NCI-H128 (cell line): ENCODE measurements around the gene MPV17L2.
A peak's percentile ranks its signal among the peaks of the same experiment; 100 is the strongest.
"Not testable (repeated sequence)": the region's sequence is repeated elsewhere in the genome, so short reads cannot be mapped to it uniquely, and the experiment has no call there.

Experiments used
- DNase-seq: peaks from one replicate; lab custom pipeline; 2025; ENCODE audit not compliant: unreplicated experiment; lab: John Stamatoyannopoulos, UW

Gene MPV17L2

DNA sequence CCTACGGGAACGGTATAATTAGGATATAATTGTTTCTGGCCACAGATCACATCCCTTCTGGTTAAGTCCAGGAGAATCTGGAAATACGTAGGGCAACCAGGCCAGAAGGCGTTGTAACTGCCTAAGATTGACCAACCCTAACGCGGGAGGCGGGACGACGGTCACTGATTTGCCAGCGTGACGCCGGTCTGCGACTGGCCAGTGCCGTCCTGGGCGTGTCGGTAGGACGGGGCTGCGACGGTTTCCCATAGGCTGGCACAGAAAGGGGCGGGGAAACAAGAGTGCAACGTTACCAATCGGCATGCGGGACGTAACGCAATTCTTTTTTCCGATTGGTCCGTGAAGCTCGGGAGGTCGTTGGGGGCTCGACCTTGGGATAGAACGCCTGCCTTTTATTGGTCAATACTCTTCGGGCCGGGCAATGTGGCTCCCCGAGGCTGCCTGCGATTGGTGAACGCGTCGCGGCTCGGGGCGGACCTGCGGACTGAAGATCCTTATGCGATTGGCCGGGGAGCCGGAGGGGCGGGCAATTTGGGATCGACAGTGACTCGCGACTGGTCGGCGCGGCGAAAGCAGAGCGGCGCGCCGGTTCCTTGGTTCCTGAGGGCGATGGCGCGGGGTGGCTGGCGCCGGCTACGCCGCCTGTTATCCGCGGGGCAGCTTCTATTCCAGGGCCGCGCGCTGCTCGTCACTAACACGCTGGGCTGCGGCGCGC, at the start of gene MPV17L2:
TSS of gene MPV17L2 (plus strand) at position 546 of the 715 bp plus-strand sequence. CDS start at position 610, 64 bp downstream.
- peak; percentile 99 for DNase-seq

DNA sequence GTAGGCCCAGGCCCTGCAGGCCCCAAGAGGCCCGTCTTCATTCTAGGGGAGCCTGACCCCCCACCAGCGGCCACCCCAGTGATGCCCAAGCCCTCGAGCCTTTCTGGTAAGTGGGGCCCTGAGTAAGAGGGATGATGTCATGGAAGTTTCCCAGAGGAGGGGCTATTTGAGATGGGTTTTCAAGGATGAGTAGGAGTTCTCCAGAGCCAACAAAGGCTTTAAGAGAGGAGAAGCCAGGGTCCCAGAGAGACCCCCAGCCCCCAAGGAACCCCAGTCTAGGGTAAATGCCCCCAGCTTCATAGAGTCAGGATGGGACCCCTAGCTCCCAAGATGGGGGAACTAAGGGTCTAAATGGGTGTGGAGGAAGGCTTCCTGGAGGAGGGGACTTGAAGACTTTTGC, 49.1 kb upstream of the MPV17L2 start:
- no peak for DNase-seq

DNA sequence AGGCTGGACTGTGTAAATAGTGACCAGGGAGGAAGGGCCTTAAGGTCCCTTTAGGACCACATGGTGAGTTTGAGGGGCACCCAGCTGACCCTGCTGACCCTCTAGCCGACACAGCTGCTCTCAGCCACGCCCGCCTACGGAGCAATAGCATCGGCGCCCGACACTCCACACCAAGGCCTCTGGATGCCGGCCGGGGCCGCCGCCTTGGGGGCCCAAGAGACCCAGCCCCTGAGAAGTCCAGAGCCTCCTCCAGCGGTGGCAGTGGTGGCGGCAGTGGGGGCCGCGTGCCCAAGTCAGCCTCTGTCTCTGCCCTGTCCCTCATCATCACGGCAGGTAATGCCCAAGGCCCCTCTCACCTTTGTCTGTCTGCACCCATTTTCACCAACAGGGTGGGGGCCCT, 48.7 kb upstream of the MPV17L2 start:
- no peak for DNase-seq

DNA sequence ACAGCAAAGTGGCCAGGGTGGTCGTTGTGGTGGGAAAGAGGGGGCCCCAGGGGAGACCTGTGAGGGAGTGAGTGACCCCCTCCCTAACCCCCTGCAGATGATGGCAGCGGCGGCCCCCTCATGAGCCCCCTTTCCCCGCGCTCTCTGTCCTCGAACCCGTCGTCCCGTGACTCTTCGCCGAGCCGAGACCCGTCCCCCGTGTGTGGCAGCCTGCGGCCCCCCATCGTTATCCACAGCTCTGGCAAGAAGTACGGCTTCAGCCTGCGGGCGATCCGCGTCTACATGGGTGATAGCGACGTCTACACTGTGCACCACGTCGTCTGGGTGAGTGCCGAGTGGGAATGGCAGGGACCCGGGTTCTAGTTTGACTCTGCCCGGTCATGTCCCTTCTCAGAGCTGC, 48.1 kb upstream of the MPV17L2 start:
- DNase-seq: no peak

DNA sequence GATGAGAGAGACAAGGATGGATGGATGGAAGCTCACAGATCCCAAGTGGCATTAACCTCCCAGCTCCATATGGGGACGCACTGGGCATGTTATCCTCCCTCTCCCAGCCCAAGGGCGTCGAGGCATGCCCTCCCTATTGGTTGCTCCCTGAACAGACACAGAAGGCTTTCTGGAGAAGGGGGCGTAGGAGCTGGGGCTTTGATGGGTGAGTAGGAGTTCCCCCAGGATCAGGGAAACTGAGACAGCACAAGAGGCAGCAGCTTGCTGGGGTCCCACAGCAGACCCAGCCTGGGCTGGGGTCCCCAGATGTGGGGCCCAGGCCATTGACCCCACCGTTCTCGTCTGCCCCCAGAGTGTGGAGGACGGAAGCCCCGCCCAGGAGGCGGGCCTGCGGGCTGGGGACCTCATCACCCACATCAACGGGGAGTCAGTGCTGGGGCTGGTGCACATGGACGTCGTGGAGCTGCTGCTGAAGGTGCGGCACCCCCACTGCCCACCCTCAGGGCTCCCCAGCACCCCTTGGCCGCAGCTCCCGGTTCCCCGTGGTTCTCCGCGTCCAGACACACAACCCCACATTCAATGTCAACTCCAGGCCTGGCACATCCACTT, 47.5 kb upstream of the MPV17L2 start:
- no peak for DNase-seq

DNA sequence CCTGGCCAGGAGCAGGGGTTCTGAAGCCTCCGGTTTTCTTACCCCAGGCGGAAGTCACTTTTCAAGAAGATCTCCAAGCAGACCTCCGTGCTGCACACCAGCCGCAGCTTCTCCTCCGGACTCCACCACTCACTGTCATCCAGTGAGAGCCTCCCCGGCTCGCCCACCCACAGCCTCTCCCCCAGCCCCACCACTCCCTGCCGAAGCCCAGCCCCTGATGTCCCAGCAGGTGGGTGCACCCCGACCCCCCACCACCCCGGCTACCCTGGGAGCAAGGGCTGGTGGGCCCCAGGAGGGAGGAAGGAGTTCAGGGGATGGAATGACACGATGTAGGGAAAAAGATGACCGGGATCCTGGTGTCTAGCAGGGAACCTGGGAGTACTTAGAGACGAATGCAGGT, 45.6 kb upstream of the MPV17L2 start:
- no peak for DNase-seq

DNA sequence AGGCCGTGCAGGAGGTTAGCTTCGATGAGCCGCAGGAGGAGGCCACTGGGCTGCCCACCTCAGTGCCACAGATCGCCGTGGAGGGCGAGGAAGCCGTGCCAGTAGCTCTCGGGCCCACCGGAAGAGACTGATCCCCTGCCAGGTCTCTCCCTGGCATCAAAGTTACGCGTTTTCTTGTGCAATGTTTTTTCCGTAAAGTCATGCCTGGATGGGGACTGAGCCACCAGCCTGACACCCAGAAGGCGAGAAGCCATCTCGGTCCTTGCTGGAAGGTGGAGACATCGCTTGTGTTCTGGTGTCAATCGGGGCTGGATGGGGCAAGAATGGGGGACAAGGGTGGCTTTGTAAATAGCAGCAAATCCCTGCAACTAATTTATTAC, 43.4 kb upstream of the MPV17L2 start:
- no peak for DNase-seq

DNA sequence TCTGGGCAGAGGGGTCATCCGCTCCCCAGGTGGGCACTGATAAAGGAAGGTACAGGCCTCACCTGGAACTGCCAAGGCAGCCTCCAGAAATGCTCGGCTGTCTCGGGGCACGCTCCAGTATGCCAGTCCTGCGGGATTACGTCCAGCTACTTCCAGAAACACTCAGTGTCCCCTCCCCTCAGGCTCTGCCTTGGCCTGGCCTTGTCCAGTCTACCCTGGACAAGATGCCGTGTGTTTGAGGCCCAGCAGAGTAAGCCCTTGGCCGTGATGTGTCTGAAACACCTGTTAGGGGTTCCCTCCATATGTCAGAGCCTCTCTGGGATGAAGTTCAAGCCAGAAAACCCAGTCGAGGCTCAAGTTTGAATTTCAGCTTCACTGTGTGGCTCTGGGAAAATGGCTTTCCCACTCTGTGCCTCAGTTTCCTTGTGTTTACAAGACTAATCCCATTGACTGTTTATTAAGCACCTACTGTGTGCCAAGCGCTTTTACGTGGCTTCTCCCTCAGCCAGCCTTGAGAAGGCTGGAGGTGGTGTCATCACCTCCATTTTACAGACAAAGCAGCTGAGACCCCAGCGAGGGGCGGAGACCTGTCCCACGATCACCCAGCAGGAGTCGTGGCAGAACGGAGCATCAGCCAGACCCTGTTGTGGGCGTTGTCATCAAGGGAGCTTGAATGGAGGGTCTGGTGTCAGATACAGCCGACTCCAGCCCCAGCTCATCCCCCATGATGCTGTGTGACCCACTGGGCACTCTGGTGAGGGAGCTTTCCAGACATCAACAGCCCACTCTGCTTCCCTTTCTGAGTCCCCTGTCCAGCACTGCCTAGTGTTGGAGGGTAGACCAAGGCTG, 42.0 kb upstream of the MPV17L2 start:
- DNase-seq: no peak

DNA sequence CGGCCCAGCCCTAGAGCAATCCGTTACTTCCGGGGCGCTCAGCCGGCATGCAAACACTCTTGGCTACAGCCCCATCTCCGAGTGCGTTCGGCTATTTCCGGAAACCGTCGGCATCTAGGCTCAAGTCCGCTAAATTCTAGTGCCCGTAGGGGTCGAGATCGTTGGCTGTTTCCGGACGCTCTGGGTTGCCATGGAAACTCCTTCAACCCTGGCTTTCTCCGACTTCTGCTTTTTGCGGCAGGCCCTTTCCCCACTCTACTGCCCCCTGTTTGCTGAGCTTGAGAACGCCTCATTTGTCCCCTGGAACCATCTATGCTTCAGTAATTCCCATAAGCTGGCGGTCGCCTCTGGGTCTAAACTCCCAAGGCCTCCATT, 40.6 kb upstream of the MPV17L2 start:
- peak; percentile 85 for DNase-seq

DNA sequence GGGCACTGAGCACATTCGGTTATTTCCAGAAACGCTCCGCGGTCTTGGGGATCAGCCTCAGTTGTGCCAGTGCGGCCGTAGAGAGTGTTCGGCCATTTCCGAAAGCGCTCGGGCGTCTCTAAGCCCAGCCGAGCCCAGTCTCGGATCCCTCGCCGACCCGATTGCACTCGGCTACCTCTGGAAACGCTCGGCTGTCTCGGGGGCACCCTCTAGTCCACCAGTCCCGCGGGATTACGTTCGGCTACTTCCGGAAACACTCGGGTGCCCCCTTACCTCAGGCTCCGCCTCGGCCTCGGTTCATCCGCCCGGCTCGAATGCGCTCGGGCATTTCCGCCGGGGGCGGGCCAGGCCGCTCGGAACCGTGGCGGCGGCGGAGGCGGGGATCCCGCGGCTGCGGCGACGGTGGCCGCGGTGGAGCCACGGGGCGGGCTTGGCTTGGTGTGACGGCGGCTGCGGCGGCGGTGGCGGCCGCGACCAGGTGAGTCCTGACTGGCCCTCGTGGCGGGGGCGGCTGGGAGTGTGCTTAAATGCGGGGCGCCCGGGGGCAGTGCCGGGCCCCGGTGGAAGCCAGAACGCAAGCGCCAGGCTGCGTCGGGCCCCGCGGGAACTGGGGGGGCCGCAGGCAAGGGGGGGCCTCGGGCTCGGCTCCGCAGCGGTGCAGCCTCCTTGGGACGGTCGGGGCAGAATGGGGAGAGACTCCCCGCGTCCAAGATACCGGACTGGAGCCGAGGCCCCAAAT, 40.0 kb upstream of the MPV17L2 start, which contains the start of gene PIK3R2:
TSS of gene PIK3R2 (plus strand) at position 347 of the 739 bp plus-strand sequence. CDS start 2,717 bp downstream, outside the sequence.
- DNase-seq: peak; percentile 99

DNA sequence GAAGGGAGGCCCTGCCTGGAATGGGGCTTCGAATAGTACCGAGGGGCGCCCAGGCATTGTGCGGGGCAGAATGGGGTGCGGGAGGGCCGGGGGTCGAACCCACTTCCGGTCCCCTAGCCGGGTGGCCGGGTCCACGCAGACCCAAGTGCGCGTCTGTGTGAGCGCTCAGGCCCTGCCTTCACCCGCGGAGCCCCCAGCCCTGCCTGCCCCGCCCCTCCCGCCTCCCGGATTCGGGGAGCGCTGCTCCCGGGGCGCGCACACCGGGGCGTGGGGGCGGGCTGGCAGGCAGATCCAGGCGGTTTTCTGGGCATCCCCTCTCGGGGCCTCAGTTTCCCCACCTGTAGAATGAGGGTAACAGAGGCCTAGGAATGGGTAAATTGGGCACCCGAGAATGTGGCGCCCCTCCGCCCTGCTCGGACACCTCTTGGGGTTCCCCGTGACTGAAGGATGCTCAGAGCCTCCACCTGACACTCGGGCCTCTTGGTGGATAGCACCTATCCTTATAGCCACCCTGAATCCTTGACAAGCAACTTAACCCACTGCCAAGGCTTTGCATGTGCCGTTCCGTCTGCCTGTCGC, 39.4 kb upstream of the MPV17L2 start:
- DNase-seq: no peak

DNA sequence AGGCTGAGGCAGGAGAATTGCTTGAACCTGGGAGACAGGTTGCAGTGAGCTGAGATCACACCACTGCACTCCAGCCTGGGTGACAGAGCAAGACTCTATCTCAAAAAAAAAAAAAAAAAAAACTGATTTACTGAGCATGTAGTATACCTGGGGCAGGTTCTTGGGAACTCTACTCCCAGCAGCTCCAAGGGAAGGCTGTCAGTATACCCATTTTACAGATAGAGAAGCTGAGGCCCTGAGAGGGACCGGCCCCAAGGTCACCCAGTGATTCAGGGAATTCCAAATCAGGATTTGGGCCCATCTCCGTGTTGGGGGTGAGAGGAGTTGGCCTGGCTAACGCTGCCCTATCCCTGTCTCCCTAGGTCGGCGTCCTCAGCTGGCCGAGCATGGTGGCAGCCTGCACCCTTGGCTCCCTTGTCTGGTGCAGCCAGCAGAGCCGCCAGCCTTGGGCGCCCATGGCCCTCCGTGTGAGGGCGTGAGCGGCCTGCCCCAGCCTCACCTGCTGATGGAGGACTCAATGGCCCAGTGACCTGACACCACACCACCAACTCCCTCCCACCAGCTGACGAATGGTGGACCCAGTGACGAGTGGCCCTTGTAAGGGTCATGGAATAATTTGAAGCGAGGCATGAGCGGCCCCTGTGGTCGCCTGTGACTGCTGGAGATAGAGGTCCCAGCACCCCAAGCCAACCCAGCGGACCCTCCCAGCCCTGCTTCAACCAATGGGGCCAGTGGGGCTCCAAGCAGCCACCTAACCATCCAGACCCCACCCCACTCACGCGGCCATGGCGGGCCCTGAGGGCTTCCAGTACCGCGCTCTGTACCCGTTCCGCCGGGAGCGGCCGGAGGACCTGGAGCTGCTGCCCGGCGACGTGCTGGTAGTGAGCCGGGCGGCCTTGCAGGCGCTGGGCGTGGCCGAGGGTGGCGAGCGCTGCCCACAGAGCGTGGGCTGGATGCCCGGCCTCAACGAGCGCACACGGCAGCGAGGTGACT, 37.6 kb upstream of the MPV17L2 start:
- DNase-seq: no peak

DNA sequence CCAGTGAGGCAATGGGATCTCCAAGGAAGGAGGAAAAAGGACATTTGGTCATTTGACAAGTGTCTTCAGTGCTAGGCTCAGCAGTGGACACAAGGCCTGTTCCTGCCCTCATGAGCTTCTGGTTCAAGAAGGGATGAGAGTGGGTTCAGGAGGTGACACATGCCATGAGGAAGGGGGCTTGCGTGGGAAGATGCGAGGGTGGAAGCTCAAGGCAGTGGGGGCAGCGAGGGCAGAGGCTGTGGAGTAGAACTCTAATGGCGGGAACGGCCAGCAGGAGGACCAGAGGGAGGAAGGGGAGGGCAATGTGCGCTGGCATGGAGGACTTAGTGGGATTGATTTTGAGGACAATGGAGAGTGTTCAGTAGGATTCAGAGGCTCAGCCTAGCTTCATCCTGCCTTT, 36.8 kb upstream of the MPV17L2 start:
- DNase-seq: no peak

DNA sequence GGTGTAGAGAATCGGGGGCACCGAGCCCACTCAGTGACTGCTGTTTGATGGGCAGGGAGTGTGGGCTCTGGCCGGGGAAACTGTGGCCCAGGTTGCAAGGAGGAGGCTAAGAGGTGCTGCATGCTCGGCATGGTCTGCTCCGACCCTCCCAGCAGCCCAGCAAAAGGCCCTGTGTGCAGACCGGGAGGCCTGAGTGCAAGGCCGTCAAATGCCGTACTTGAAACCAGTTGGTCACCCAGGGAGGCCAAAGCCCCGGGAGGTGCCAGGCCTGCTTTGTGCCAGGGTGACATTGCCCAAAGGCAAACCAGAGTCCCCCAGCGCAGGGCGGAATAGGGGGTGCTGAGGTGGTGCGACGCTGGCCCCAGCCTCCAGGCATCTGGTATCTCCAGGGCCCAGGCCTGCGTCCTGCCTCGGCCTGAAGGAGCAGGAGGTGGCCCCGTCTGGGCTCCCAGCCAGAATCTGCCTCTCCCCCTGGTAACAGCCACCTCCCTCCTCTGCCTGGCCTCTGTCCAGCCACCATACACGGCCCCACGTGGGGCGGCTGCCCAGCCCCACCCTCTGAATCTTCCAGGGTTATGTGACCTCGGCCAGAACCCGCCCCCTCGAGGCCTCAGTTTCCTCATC, 36.1 kb upstream of the MPV17L2 start:
- DNase-seq: peak; percentile 55

DNA sequence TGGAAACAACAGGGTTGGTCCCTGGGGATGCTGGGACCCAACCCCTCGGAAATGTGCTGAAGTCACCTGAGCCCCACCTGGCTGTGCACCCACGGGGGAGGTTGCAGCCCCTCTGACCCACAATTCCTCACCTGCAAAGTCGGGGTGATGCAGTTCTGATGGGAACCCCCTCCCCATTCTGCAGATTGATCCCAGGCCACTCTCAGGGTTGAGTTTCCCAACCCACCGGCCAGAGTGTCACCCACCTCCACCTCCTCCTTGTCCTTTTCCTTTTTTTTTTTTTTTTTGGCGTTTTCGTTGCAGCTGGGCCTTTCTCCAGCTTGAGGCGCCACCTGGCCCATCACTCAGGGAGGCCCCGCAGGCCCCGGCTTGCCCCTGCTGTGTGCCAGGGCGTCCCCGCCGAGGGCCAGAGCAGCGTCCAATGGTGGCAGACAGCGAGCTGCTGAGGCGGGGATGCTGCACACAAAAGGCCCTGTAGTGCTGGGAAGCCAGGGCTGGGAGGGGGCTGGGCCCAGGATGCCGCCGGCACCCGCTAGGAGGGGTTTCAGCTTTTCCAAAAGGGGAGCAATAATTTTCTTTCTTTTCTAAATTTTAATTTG, 35.5 kb upstream of the MPV17L2 start:
- DNase-seq: peak; percentile 52

DNA sequence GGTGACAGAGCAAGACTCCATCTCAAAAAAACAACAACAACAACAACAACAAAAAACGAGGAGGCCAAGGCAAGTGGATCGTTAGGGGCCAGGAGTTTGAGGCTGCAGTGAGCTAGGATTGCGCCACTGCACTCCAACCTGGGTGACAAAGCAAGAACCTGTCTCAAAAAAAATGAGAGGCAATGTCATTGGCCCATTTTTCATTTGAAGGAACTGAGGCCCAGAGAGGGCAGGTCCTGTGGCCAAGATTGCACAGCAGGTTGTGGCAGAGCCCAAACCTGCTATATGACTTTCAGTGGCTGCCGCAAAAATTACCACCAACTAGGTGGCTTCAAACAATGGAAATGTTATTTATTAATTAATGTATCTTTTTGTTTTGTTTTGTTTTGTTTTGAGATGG, 34.6 kb upstream of the MPV17L2 start:
- DNase-seq: no peak

DNA sequence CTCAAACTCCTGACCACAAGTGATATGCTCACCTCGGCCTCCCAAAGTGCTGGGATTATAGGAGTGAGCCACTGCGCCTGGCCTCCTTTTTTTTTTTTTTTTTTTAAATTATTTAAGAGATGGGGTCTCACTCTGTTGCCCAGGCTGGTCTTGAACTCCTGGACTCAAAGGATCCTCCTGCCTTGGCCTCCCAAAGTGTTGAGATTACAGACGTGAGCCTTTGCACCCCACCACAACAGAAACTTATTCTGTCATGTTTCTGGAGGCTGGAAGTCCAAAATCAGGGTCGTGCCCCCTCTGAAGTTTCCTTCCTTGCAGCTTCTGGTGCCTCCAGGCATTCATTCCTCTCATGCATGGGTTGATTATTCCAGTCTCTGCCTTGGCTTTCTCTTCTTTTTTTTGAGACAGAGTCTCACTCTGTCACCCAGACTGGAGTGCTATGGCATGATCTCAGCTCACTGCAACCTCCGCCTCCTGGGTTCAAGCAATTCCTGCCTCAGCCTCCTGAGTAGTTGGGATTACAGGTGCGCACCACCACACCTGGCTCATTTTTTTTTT, 33.9 kb upstream of the MPV17L2 start:
- not testable (repeated sequence) for DNase-seq

DNA sequence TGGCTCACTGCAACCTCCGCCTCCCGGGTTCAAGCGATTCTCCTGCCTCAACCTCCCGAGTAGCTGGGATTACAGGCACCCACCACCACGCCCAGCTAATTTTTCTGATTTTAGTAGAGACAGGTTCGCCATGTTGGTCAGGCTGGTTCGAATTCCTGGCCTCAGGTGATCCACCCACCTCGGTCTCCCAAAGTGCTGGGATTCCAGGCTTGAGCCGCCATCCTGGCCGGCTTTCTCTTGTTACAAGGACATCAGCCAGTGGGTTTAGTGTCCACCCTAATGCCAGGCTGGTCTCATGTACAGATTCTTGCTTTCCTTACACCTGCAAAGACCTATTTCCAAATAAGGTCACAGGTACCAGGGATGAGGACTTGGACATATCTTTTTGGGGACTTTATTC, 33.2 kb upstream of the MPV17L2 start:
- DNase-seq: no peak
